Activated CD8-positive, alpha-beta memory T cell treated with anti-CD3 and anti-CD28 coated beads, Interleukin-2, amount 50 U/mL, for 1 hour (primary cell): Measurements from ENCODE around the gene IZUMO2.
A peak's percentile ranks its signal among the peaks of the same experiment; 100 is the strongest.
"Not testable (repeated sequence)": the region's sequence is repeated elsewhere in the genome, so short reads cannot be mapped to it uniquely, and the experiment has no call there.

Experiments used
- DNase-seq: peaks from one replicate; pipeline ENCODE4 v3.0.0-alpha.2; 2020; ENCODE audit errors: extremely low read depth

The IZUMO2 gene

GRCh38 chr19:50184196-50184595 is 21.1 kb upstream of the IZUMO2 start:
- no peak for DNase-seq

- no peak for DNase-seq
Measured at GRCh38 chr19:50181121-50181520, 18.0 kb upstream of the IZUMO2 start.

DNA sequence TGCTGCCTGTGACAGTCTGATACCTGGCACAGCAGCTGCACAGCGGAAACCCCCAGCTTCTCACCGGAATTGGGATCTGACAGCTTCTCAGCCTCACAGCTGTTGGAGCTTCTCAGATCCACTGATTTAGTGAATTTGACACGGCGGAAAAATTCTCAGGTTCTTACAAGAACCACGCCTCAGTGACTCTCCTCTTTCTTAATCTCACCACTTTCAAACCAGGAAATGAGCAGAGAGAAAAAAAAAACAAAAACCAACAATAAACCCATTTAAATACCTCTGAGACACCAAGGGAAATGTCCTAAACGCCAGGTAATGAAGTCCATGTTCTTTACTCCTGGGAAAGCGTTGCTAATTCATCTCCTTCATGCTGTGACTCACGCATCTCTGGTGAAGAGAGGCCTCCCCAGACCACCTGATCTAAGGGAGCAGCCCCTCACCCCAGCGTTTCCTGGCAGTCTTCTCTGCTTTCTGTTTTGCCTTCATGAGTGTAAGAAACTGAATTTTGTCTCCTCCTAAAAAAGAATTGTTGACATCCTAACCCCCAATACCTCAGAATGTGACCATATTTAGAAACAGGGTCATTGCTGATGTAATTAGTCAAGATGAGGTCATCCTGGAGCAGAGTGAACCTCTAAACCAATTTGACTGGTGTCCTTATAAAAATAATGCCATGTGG is 15.9 kb upstream of the IZUMO2 start:
- DNase-seq = no peak

- no peak for DNase-seq
Measured at GRCh38 chr19:50178320-50178719, 15.2 kb upstream of the IZUMO2 start.

GRCh38 chr19:50176775-50177174 is 13.7 kb upstream of the IZUMO2 start:
- DNase-seq = no peak

- no peak for DNase-seq
Measured at GRCh38 chr19:50175924-50176323, 12.8 kb upstream of the IZUMO2 start.

- no peak for DNase-seq
Measured at GRCh38 chr19:50174100-50174793, 11.2 kb upstream of the IZUMO2 start.

DNA sequence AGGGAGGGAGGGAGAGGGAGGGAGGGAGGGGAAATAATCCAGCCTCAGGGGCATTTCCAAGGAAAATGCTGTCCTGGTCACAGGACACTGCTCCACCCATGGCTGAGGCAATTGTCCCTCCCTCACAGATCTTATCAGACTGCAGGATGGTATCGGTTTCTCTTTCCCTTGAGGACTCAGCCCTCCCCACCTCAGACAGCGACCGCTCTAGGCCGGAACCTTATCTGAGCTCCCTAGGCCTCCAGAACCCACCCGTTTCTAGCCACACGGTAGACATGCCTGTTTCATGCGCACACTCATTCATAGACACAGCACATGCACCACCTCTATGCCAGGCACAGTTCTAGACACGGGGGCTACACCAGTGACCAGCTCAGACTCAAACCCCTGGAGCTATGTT is 10.0 kb upstream of the IZUMO2 start:
- no peak for DNase-seq

GRCh38 chr19:50172726-50173125 is 9.6 kb upstream of the IZUMO2 start:
- DNase-seq = no peak

- no peak for DNase-seq
Measured at GRCh38 chr19:50171752-50172151, 8.7 kb upstream of the IZUMO2 start.

- DNase-seq = no peak
Measured at GRCh38 chr19:50167314-50167721, 4.2 kb upstream of the IZUMO2 start.

DNA sequence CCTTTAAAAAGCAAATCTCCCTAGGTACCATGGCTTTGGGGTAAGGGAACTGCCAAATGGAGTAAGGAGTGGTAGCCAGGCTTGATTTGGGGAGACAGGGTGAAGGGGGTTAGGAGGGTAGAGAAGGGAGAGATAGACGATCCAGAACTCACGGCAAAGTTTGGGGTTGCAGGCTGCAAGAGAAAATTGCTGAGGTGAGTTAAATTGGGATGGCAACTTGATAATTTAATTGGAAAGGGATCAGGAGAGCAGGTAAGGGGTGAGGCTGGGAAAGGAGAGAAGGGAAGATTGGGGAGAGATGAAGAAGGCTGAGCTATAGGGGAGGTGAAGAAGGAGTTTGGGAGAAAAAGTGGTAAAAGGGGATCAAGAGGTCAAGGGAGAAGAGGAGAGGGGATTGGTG is 4.0 kb downstream of the IZUMO2 start:
- DNase-seq = no peak

GRCh38 chr19:50158577-50158976 is 4.5 kb downstream of the IZUMO2 start:
- no peak for DNase-seq

GRCh38 chr19:50155520-50156109 is 7.5 kb downstream of the IZUMO2 start:
- DNase-seq = no peak

GRCh38 chr19:50154529-50154928 is 8.6 kb downstream of the IZUMO2 start:
- DNase-seq = no peak

DNA sequence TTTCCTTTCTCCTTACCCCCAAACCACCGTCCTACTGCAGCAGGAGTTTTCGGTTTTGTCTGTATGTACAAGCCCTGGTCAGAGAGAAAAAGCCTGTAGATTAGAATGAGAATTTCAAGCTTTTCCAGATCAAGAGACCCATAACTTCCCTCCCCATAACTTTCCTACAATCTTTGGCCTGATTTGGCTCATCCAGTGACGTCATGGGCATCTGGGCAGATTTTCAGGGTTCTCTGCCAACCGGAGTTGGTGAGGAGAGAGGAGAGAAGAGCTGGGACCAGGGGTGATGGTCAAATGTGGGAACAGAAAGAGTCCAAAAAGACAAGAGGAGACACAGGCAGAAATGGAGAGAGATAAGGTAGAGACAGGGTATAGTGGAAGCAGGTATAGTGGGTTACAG is 10.5 kb downstream of the IZUMO2 start:
- DNase-seq = no peak

DNA sequence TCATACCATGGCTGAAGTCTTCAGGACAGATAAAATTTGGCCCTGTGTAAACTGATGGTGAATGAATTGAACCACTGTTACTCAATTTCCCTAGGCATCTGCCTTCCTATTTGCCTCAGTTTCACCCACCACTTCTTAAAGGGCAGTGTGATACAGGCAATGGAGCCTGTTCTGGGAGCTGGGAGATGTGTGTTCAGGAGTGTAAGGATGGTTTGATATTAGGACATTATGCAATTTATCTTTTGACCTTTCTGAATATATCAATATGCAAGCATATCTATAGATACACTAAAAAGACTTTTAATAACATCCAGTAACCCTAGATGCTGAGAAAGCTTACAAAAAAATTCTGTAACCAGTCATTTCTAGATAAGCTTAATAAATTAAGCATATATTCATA is 14.6 kb downstream of the IZUMO2 start:
- no peak for DNase-seq

DNA sequence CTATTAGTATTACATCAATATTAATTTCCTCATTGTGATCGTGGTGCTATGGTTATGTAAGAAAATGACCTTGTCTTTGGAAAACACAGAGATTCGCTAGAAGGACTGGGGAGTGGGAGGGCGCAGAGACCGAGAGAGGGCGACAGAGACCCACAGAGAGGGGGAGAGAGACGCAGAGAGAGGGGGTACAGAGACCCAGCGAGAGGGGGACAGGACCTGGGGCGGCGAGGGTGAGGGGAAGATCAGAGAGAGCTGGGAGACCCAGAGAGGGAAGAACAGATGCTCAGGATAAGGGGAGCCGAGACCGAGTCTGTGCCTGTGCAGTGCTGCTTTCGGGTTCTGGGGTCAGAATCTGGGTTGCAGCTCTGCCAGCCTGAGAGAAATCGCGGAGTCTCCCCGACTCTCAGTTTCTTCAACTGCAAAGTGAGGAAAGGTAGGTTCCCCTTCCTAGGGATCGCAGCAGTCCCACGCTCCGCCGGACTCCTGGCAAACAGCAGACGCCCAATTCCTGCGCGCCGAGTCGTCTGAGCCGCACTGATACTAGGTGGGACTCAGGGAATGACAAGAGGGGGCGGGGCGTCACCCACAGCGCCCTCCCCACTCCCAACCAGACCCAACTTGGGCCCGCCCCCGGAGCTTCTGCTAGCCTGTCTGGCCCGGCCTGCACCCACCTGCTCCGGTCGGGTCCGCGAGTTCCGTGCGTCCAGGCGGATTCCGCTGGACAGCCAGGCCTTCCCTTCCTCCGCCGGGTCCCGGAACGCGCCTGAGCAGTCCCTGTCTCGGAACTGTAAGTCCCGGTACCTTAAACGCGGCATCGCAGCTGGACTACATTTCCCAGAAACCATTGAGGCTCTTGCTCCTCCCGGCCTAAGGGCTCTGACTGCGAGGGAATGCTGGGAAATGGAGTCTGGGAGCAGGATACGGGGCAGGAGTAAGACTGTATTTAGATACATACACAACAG is 15.3 kb downstream of the IZUMO2 start:
- DNase-seq = peak; percentile 38

GRCh38 chr19:50141921-50142320 is 21.2 kb downstream of the IZUMO2 start:
- not testable (repeated sequence) for DNase-seq

DNA sequence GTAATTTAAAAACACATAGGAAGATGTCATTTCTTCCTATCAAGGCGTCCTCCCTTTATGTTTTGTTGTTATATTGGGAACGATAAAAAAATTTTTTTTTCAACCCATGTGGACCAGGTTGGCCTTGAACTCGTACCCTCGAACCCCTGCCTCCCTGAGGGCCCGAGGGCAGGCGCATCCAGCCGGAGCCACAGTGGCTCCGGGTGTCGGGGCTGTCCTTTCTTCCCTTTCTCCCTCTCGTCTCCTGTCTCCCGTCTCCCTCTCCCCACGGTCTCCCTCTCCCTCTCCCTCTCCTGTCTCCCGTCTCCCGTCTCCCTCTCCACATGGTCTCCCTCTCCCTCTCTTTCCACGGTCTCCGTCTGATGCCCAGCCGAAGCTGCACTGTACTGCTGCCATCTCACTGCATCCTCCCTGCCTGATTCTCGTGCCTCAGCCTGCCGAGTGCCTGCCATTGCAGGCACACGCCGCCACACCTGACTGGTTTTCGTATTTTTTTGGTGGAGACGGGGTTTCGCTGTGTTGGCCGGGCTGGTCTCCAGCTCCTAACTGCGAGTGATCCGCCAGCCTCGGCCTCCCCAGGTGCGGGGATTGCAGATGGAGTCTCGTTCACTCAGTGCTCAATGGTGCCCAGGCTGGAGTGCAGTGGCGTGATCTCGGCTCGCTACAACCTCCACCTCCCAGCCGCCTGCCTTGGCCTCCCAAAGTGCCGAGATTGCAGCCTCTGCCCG is 22.8 kb downstream of the IZUMO2 start:
- not testable (repeated sequence) for DNase-seq

DNA sequence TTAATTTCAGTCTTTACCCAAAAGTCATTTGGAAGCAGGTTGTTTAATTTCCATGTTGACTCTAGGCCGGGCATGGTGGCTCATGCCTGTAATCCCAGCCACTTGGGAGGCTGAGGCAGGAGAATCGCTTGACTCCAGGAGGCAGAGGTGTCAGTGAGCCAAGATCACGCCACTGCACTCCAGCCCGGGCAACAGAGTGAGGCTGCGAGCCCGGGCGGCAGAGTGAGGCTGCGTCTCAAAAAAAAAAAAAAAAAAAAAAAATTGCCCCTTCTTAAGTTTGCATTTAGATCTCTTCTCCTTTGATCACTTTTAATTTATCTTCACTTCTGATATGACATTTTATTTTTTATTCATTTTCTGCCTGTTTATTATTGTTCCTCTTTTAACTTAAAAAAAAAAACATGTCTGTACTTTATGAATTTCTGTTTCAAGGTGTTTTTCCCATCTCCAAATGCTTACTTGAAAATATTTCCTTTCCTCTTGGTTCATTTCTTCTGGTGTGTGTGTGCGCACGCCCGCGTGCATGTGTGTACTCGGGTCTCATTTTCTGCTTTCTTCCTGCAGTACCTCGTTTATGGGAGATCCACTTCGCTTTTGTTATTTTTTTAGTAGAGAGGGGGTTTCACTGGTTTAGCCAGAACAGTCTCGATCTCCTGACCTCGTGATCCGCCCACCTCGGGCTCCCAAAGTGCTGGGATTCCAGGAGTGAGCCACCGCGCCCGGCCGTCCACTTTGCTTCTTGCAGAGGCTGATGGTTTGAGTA is 26.3 kb downstream of the IZUMO2 start:
- not testable (repeated sequence) for DNase-seq
